HCT116 (cell line): ENCODE measurements around the gene RXFP3. TPM values are rescaled to one million over a fixed set of nuclear protein-coding genes. Genes with fewer than 3 reads are reported as not detected.

Experiments used
- ATAC-seq: fragments of 200-7000 bp; cut with Tn5 transposase; 2 replicates; pipeline ENCODE4 v1.9.1; 2020; ENCODE audit warnings: mild to moderate bottlenecking, moderate library complexity
- BruUV-seq: library from RNA; stranded (reverse); fragments of 400-500 nt; replicated peaks from 2 replicates; lab custom pipeline; 2021; lab: Mats Ljungman, UMichigan
- CTCF ChIA-PET: fragments of 300-600 bp; sonication (Branson Sonifier 250); formaldehyde crosslinking; loops from one replicate; lab custom pipeline; 2021; ENCODE audit warnings: antibody characterized with exemption; lab: Charles Lee
- POLR2A ChIA-PET: fragments of 300-600, 350-600 bp; sonication (Branson Sonifier 250); formaldehyde crosslinking; loops from one replicate; lab custom pipeline; 2021; ENCODE audit warnings: antibody characterized with exemption; lab: Charles Lee
- RAD21 ChIA-PET, 2 experiments: fragments of 300-600 bp; sonication (Branson Sonifier 250); formaldehyde crosslinking; loops; one replicate each; lab custom pipeline; 2023; ENCODE audit warnings: low total read pairs in 2 of 2; ENCODE audit not compliant: uncharacterized antibody in 2 of 2, unreplicated experiment in 2 of 2, low non-redundant PET in 1 of 2; lab: Charles Lee
- DNase-seq: peaks from one replicate; pipeline ENCODE4 v3.0.0-alpha.2; 2010; ENCODE audit warnings: low read depth, low spot score
- H2AFZ ChIP-seq: fragments of 200-600 bp; shearing (Covaris generic), sonication (generic); 2 replicates; pipeline ENCODE4 v1.6.1; 2017; ENCODE audit warnings: low read depth, mixed run types, mixed read lengths, antibody characterized with exemption, low read length; ENCODE audit not compliant: poor library complexity, severe bottlenecking
- H3K27ac ChIP-seq: 2 replicates; pipeline ENCODE4 v1.5.1; 2012; ENCODE audit warnings: low read depth, low read length
- H3K27me3 ChIP-seq: fragments of 200-600 bp; sonication (generic); 2 replicates; pipeline ENCODE4 v1.6.1; 2016; ENCODE audit warnings: mixed run types, low read length, mixed read lengths; ENCODE audit not compliant: insufficient read depth
- H3K36me3 ChIP-seq, 2 experiments: fragments of 200-500 bp in 1 of 2; fragments of 200-600 bp in 1 of 2; sonication (Bioruptor generic) in 1 of 2; sonication (generic) in 1 of 2; 2 replicates each; pipeline versions ENCODE4 v1.5.1 to v1.6.1; 2014 to 2016; ENCODE audit warnings: low read length in 2 of 2, inconsistent platforms in 1 of 2, mixed read lengths in 1 of 2, mixed run types in 1 of 2; ENCODE audit not compliant: insufficient read depth in 2 of 2, control insufficient read depth in 1 of 2
- H3K4me1 ChIP-seq, 2 experiments: fragments of 200-600 bp in 1 of 2; sonication (generic) in 1 of 2; 2 replicates each; pipeline versions ENCODE4 v1.5.1 to v1.6.1; 2012 to 2017; ENCODE audit warnings: low read length in 2 of 2, inconsistent platforms in 1 of 2, mild to moderate bottlenecking in 1 of 2, mixed read lengths in 1 of 2, mixed run types in 1 of 2, moderate library complexity in 1 of 2; ENCODE audit not compliant: insufficient read depth in 2 of 2, control insufficient read depth in 1 of 2
- H3K4me2 ChIP-seq: fragments of 200-600 bp; sonication (generic); 2 replicates; pipeline ENCODE4 v1.6.1; 2017; ENCODE audit warnings: mixed run types, low read length, mixed read lengths
- H3K4me3 ChIP-seq, 2 experiments: fragments of 200-600 bp in 1 of 2; sonication (generic) in 1 of 2; replicated peaks in 1 of 2; 2 replicates each; pipeline ENCODE4 v1.5.1; 2011 to 2016; ENCODE audit warnings: low read length in 2 of 2, control low read depth in 1 of 2, low read depth in 1 of 2, mild to moderate bottlenecking in 1 of 2, mixed read lengths in 1 of 2, mixed run types in 1 of 2
- H3K79me2 ChIP-seq: fragments of 200-600 bp; sonication (generic); 2 replicates; pipeline ENCODE4 v1.6.1; 2017; ENCODE audit warnings: mild to moderate bottlenecking, mixed run types, low read length, moderate library complexity, mixed read lengths; ENCODE audit not compliant: insufficient read depth
- H3K9ac ChIP-seq: fragments of 200-600 bp; sonication (generic); 2 replicates; pipeline ENCODE4 v1.6.1; 2016; ENCODE audit warnings: low read length, mixed read lengths
- H3K9me2 ChIP-seq: fragments of 200-600 bp; sonication (generic), shearing (Covaris generic); 2 replicates; pipeline ENCODE4 v1.6.1; 2017; ENCODE audit warnings: mixed run types, mild to moderate bottlenecking, moderate library complexity; ENCODE audit not compliant: insufficient read depth
- H3K9me3 ChIP-seq, 2 experiments: fragments of 200-500 bp in 1 of 2; fragments of 200-600 bp in 1 of 2; sonication (Bioruptor generic) in 1 of 2; sonication (generic) in 1 of 2; 2 replicates each; pipeline ENCODE4 v1.6.1; 2014 to 2017; ENCODE audit warnings: low read length in 2 of 2, mixed read lengths in 2 of 2, inconsistent platforms in 1 of 2, low read depth in 1 of 2, mild to moderate bottlenecking in 1 of 2, mixed run types in 1 of 2, moderate library complexity in 1 of 2; ENCODE audit not compliant: control insufficient read depth in 1 of 2, insufficient read depth in 1 of 2
- H4K20me1 ChIP-seq: fragments of 200-600 bp; sonication (generic), shearing (Covaris generic); 2 replicates; pipeline ENCODE4 v1.6.1; 2017; ENCODE audit warnings: mixed run types, mild to moderate bottlenecking, moderate library complexity; ENCODE audit not compliant: insufficient read depth
- CBX3 ChIP-seq: IDR thresholded peaks from 2 replicates; pipeline ENCODE4 v1.6.1; 2012; ENCODE audit warnings: low read depth
- EGR1 ChIP-seq: IDR thresholded peaks from 2 replicates; pipeline ENCODE4 v1.6.1; 2012; ENCODE audit warnings: low read depth
- ELF1 ChIP-seq: IDR thresholded peaks from 2 replicates; pipeline ENCODE4 v1.6.1; 2012; ENCODE audit warnings: low read depth, borderline replicate concordance
- EZH2 ChIP-seq: fragments of 200-600 bp; sonication (generic); IDR thresholded peaks from 2 replicates; pipeline ENCODE4 v1.6.1; 2017; ENCODE audit warnings: antibody characterized with exemption, mixed run types
- EZH2phosphoT487 ChIP-seq: fragments of 200-600 bp; IDR thresholded peaks from 2 replicates; pipeline ENCODE4 v1.6.1; 2018; ENCODE audit warnings: antibody characterized with exemption, borderline replicate concordance
- JUND ChIP-seq: IDR thresholded peaks from 2 replicates; pipeline ENCODE4 v1.6.1; 2012
- POLR2A ChIP-seq: IDR thresholded peaks from 2 replicates; pipeline ENCODE4 v1.7.0; 2011; ENCODE audit warnings: borderline replicate concordance; ENCODE audit not compliant: insufficient read depth, insufficient read length; ENCODE audit errors: extremely low read depth
- POLR2AphosphoS5 ChIP-seq: IDR thresholded peaks from 2 replicates; pipeline ENCODE4 v1.6.1; 2011; ENCODE audit warnings: mild to moderate bottlenecking, low read depth, low read length, moderate library complexity
- RAD21 ChIP-seq: IDR thresholded peaks from 2 replicates; pipeline ENCODE4 v1.6.1; 2012; ENCODE audit warnings: low read depth, mild to moderate bottlenecking
- SIN3A ChIP-seq: IDR thresholded peaks from 2 replicates; pipeline ENCODE4 v1.6.1; 2012; ENCODE audit warnings: low read depth
- SRF ChIP-seq: IDR thresholded peaks from 2 replicates; pipeline ENCODE4 v1.6.1; 2012; ENCODE audit warnings: low read depth
- TCF7L2 ChIP-seq: IDR thresholded peaks from 2 replicates; pipeline ENCODE4 v1.7.0; 2011; ENCODE audit warnings: borderline replicate concordance, inconsistent platforms; ENCODE audit not compliant: insufficient read depth, insufficient read length; ENCODE audit errors: extremely low read depth
- YY1 ChIP-seq: IDR thresholded peaks from 2 replicates; pipeline ENCODE4 v1.6.1; 2011; ENCODE audit warnings: low read length, low read depth, moderate library complexity, mild to moderate bottlenecking; ENCODE audit not compliant: insufficient replicate concordance; ENCODE audit errors: extremely low read depth
- ZFX ChIP-seq: fragments of 450-650 bp; IDR thresholded peaks from 2 replicates; pipeline ENCODE4 v1.6.1; 2017
- ZNF274 ChIP-seq: fragments of 200-500 bp; sonication (Bioruptor generic); IDR thresholded peaks from 2 replicates; pipeline ENCODE4 v1.6.1; 2014; ENCODE audit warnings: mild to moderate bottlenecking, low read depth, low read length, inconsistent platforms
- intact Hi-C: fragments of 100-400 bp; cut with micrococcal nuclease; formaldehyde crosslinking; loops from 2 replicates; pipeline ENCODE4 v1.10.0; 2022
- total RNA-seq: library from RNA; stranded (reverse); gene quantifications from one replicate; pipeline ENCODE4 v1.2.1, GENCODE V29; 2021; ENCODE audit not compliant: unreplicated experiment
- TF ChIP-seq, protein P1 (sequence below): IDR thresholded peaks from 2 replicates; pipeline ENCODE4 v1.6.1; 2012
- TF ChIP-seq, protein P2 (sequence below): IDR thresholded peaks from 2 replicates; pipeline ENCODE4 v1.6.1; 2011; ENCODE audit warnings: mild to moderate bottlenecking, low read length, moderate library complexity; ENCODE audit not compliant: insufficient replicate concordance; ENCODE audit errors: extremely low read depth
- TF ChIP-seq, protein P3 (sequence below): IDR thresholded peaks from 2 replicates; pipeline ENCODE4 v1.6.1; 2012

RXFP3 gene
- total RNA-seq, 1 experiment from 2014 or later: not detected

DNA sequence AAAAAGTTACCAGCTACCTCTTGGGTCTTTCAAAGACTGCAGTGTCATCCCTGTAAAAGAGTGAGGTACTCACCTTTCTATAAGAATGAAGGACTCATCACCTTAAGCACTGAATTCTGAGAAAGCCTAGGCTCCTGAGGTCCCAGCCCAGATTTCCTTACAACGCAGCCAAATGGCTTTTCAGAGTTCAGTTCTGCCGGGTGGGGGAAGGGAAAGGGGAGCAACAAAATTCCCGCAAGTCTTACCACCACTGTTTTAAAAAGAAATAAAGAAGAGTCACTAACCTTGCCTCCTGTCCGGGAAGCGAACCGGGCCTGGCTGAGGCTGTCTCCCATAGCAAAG, 44.8 kb upstream of the RXFP3 start:
- RAD21 ChIA-PET: no interaction called here
- intact Hi-C loops: no loop called here
- H4K20me1 ChIP-seq: no peaks in the 10 kb centered on the region
- no peak overlapping the region for H3K4me2 ChIP-seq
- no peak overlapping the region for H2AFZ ChIP-seq
- H3K9me2 ChIP-seq: no peaks in the 10 kb centered on the region
- peaks cover 55% of the 10 kb centered on the region for H3K27me3 ChIP-seq
- H3K27ac ChIP-seq: no peak overlapping the region
- DNase-seq: no peak
- no peaks in the 10 kb centered on the region for H3K79me2 ChIP-seq
- H3K4me1 ChIP-seq: no peaks in the 10 kb centered on the region
- H3K36me3 ChIP-seq: no peaks in the 10 kb centered on the region
- no peak overlapping the region for H3K4me3 ChIP-seq
- no peak for ATAC-seq
- POLR2A ChIA-PET: no interaction called here
- H3K9ac ChIP-seq: no peak overlapping the region
- CTCF ChIA-PET: no interaction called here
- no TSS peak for BruUV-seq
- TF ChIP-seq RAD21: no peak
- no peak for TF ChIP-seq TCF7L2
- no peak for TF ChIP-seq POLR2A
- no peak for TF ChIP-seq CBX3
- no peak for TF ChIP-seq EZH2phosphoT487
- no peak for TF ChIP-seq ZNF274
- TF ChIP-seq, protein P1, sequence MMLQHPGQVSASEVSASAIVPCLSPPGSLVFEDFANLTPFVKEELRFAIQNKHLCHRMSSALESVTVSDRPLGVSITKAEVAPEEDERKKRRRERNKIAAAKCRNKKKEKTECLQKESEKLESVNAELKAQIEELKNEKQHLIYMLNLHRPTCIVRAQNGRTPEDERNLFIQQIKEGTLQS: no peak
- no peak for TF ChIP-seq EZH2
- no peak for TF ChIP-seq EGR1
- no peaks in the 10 kb centered on the region for H3K9me3 ChIP-seq

DNA sequence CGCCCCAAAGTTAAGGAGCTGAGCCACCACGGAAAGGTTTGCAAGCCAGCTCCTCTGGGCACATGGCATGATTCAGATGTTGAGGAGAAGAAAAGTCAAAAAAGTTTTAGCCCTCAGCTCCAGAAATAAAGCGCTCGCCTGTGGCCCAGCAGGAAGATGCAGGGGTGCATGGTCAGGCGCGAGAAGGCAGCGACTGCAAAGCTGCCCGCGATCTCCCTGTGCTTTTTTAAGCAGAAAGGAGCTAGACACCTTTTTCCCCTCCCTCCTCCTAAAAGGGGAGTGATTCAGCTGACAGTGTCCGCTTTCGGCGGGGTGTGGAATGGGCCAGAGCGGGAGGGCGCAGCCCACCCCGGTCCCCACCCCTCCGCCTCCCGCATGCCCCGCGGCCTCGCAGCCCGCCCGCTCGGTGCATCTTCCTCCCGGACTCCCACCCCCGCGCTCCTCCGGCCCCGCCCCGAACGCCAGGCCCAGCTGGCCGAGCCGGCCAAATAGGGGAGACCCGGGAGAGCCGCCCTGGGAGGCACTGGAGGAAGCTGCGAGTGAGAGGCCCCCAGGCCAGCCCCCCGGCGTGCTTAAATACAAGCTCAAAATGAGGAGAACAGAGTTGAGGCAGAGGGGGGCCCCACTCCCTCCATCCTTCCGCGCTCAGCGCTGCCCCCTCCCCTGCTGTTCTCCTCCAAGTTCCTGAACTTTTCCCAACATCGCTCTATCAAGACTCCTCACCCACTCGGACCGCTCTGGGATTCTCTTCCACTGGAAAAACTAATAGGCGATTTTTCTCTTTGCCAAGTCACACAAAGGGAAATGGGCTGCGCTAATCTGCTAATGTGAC, 44.2 kb upstream of the RXFP3 start, which contains the start of gene ADAMTS12:
TSS of gene ADAMTS12 (minus strand) at position 203 of the 832 bp plus-strand sequence. CDS start at position 69, 134 bp downstream.
- no peak within 1 kb of the TSS for H3K4me3 ChIP-seq
- H3K4me2 ChIP-seq: no peak within 1 kb of the TSS
- no peak within 1 kb of the TSS for H3K27ac ChIP-seq
- H3K27me3 ChIP-seq: peaks cover 52% of the 10 kb centered on the region
- CTCF ChIA-PET: no interaction called here
- BruUV-seq: no TSS peak
- no peak for DNase-seq
- H4K20me1 ChIP-seq: no peaks in the 10 kb centered on the region
- H3K9me3 ChIP-seq: no peaks in the 10 kb centered on the region
- H3K4me1 ChIP-seq: no peaks in the 10 kb centered on the region
- no peak within 1 kb of the TSS for H2AFZ ChIP-seq
- no peaks in the 10 kb centered on the region for H3K79me2 ChIP-seq
- no peak for ATAC-seq
- intact Hi-C loops: no loop called here
- RAD21 ChIA-PET: no interaction called here
- POLR2A ChIA-PET: no interaction called here
- H3K9ac ChIP-seq: no peak within 1 kb of the TSS
- H3K36me3 ChIP-seq: no peaks in the 10 kb centered on the region
- H3K9me2 ChIP-seq: no peaks in the 10 kb centered on the region
- TF ChIP-seq RAD21: no peak
- TF ChIP-seq EGR1: no peak
- no peak for TF ChIP-seq POLR2A
- no peak for TF ChIP-seq JUND
- TF ChIP-seq POLR2AphosphoS5: no peak
- TF ChIP-seq YY1: no peak
- TF ChIP-seq SIN3A: no peak
- TF ChIP-seq CBX3: no peak
- TF ChIP-seq, protein P2, sequence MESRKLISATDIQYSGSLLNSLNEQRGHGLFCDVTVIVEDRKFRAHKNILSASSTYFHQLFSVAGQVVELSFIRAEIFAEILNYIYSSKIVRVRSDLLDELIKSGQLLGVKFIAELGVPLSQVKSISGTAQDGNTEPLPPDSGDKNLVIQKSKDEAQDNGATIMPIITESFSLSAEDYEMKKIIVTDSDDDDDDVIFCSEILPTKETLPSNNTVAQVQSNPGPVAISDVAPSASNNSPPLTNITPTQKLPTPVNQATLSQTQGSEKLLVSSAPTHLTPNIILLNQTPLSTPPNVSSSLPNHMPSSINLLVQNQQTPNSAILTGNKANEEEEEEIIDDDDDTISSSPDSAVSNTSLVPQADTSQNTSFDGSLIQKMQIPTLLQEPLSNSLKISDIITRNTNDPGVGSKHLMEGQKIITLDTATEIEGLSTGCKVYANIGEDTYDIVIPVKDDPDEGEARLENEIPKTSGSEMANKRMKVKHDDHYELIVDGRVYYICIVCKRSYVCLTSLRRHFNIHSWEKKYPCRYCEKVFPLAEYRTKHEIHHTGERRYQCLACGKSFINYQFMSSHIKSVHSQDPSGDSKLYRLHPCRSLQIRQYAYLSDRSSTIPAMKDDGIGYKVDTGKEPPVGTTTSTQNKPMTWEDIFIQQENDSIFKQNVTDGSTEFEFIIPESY: no peak
- TF ChIP-seq, protein P3, sequence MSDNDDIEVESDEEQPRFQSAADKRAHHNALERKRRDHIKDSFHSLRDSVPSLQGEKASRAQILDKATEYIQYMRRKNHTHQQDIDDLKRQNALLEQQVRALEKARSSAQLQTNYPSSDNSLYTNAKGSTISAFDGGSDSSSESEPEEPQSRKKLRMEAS: no peak
- no peak for TF ChIP-seq EZH2phosphoT487
- TF ChIP-seq EZH2: no peak
- TF ChIP-seq ELF1: no peak
- TF ChIP-seq TCF7L2: no peak
- TF ChIP-seq ZNF274: no peak
- no peak for TF ChIP-seq SRF
- TF ChIP-seq ZFX: no peak
- TF ChIP-seq, protein P1: no peak
